ENCODE measurements around the gene NIPSNAP3A.
A peak's percentile ranks its signal among the peaks of the same experiment; 100 is the strongest.

Gene NIPSNAP3A

DNA sequence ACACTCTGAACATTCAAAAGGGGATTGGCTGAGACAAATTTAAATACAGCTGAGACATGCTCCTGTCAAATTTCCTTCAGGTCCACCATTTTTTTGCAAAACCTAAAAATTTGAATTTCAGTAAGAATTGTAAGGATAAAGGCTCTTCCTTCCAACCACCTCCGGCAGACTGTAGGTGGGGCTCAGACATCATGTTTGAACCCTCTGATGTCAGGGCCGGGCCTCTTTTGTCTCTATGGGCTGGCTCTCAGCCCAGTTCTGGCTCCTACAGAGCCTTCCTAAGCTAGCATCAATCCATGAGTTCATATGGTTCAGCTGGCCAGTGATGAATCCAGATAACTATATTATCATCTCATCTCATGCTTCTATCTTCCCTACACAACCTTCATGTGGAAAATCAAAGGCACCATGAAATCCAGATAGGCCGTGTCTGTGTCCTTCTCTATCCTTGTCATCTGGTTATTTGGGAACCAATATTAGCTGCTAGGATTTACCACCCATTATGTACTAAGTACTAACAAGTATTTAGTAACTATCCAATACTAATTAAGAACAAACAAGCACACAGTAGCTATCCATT lies 60.6 kb downstream of the NIPSNAP3A start:
- peak; percentile 12 for DNase-seq (ENCODE audit: low read depth)
